ENCODE data around the gene PKD1L1. TPM values are rescaled to one million over a fixed set of nuclear protein-coding genes. Genes with fewer than 3 reads are reported as not detected.
A peak's percentile ranks its signal among the peaks of the same experiment; 100 is the strongest.

PKD1L1 gene
- total RNA-seq, 1 donor from 2014 or later = 0.89 TPM

GRCh38 chr7:47949703-47950102 lies 1.4 kb upstream of the PKD1L1 start:
- DNase-seq (ENCODE audit: low spot score, unreplicated experiment) = no peak
- no peak overlapping the region for H3K4me3 Mint-ChIP-seq (ENCODE audit: low read depth)
- TF ChIP-seq CTCF (IDR thresholded peaks at IDR 0.05; ENCODE audit: unreplicated experiment) = no peak
- peaks cover 31% of the 10 kb centered on the region for H3K4me1 Mint-ChIP-seq (ENCODE audit: low read depth)
- no peak overlapping the region for H3K27ac Mint-ChIP-seq
- H3K36me3 Mint-ChIP-seq (ENCODE audit: insufficient read depth) = peaks cover 8% of the 10 kb centered on the region
- H3K9me3 Mint-ChIP-seq (ENCODE audit: low read depth) = no peaks in the 10 kb centered on the region
- H3K27me3 Mint-ChIP-seq = no peaks in the 10 kb centered on the region

- H3K4me1 Mint-ChIP-seq (ENCODE audit: low read depth) = peaks cover 29% of the 10 kb centered on the region
- DNase-seq (ENCODE audit: low spot score, unreplicated experiment) = no peak
- no peaks in the 10 kb centered on the region for H3K36me3 Mint-ChIP-seq (ENCODE audit: insufficient read depth)
- H3K27me3 Mint-ChIP-seq = no peaks in the 10 kb centered on the region
- no peak for TF ChIP-seq CTCF (IDR thresholded peaks at IDR 0.05; ENCODE audit: unreplicated experiment)
- no peaks in the 10 kb centered on the region for H3K9me3 Mint-ChIP-seq (ENCODE audit: low read depth)
- H3K27ac Mint-ChIP-seq = no peak overlapping the region
- no peak overlapping the region for H3K4me3 Mint-ChIP-seq (ENCODE audit: low read depth)
These were observed 914 bp downstream of the PKD1L1 start for GRCh38 chr7:47947355-47947749.

GRCh38 chr7:47946581-47947354 lies 1.5 kb downstream of the PKD1L1 start:
- no peak for DNase-seq (ENCODE audit: low spot score, unreplicated experiment)
- Mint-ChIP-seq H3K4me1 (ENCODE audit: low read depth) (peaks cover 24% of the 10 kb centered on the region), H3K27ac (no peak overlapping the region), H3K9me3 (ENCODE audit: low read depth) (no peaks in the 10 kb centered on the region), H3K4me3 (ENCODE audit: low read depth) (no peak overlapping the region), H3K36me3 (ENCODE audit: insufficient read depth) (no peaks in the 10 kb centered on the region), H3K27me3 (no peaks in the 10 kb centered on the region)
- TF ChIP-seq CTCF (IDR thresholded peaks at IDR 0.05; ENCODE audit: unreplicated experiment) = no peak

- no peaks in the 10 kb centered on the region for H3K36me3 Mint-ChIP-seq (ENCODE audit: insufficient read depth)
- peaks cover 13% of the 10 kb centered on the region for H3K4me1 Mint-ChIP-seq (ENCODE audit: low read depth)
- no peaks in the 10 kb centered on the region for H3K9me3 Mint-ChIP-seq (ENCODE audit: low read depth)
- no peak overlapping the region for H3K27ac Mint-ChIP-seq
- no peak overlapping the region for H3K4me3 Mint-ChIP-seq (ENCODE audit: low read depth)
- H3K27me3 Mint-ChIP-seq = no peaks in the 10 kb centered on the region
- peak; percentile 88 for TF ChIP-seq CTCF (IDR thresholded peaks at IDR 0.05; ENCODE audit: unreplicated experiment)
- DNase-seq (ENCODE audit: low spot score, unreplicated experiment) = peak; percentile 58
These were observed 2.8 kb downstream of the PKD1L1 start for GRCh38 chr7:47945261-47946015.

GRCh38 chr7:47944536-47945260 lies 3.6 kb downstream of the PKD1L1 start:
- H3K4me3 Mint-ChIP-seq (ENCODE audit: low read depth) = no peak overlapping the region
- no peak overlapping the region for H3K27ac Mint-ChIP-seq
- no peaks in the 10 kb centered on the region for H3K27me3 Mint-ChIP-seq
- peaks cover 15% of the 10 kb centered on the region for H3K4me1 Mint-ChIP-seq (ENCODE audit: low read depth)
- no peak for DNase-seq (ENCODE audit: low spot score, unreplicated experiment)
- H3K36me3 Mint-ChIP-seq (ENCODE audit: insufficient read depth) = no peaks in the 10 kb centered on the region
- H3K9me3 Mint-ChIP-seq (ENCODE audit: low read depth) = no peaks in the 10 kb centered on the region
- TF ChIP-seq CTCF (IDR thresholded peaks at IDR 0.05; ENCODE audit: unreplicated experiment) = no peak

Measured in progenitor cell of endocrine pancreas (in vitro differentiated cells).